GM19372 (cell line): ENCODE measurements around the gene CHIT1.

Experiments
- ATAC-seq: cut with Tn5 transposase; IDR thresholded peaks from one replicate; pipeline ENCODE4 v1.9.1; 2021; ENCODE audit warnings: mild to moderate bottlenecking, low read depth, moderate library complexity; ENCODE audit not compliant: unreplicated experiment

The CHIT1 gene

DNA sequence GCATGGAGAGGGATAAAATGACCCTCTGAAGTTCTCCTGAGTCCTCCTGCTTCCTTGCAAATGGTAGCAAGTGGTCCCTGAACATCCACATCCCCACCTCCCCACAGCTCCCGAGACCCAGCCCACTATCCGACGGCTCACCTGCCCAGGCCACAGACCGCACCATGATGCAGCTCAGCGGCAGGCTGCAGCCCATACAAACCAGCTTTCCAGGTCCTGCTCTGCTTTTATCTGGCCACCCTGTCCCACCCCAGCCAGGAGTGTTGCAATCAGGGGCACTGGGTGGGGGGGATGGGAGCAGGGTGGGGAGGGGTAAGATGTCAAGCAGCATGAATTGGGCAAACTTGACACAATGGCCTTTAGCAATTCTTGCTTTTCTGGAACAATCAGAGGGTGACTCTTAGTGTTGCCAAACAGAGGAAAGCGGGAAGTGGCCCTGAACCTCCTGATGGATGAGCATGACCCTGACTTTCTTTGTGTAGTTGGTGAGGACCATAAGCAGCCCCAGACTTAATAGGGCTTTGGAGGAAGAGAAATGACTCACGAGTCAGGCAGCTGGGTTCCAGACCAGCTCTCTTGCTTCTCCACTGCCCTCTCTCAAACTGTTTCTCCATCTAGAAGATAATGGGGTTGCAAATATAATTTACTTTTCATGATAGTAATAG, at the start of gene CHIT1:
CHIT1 (minus strand) TSS at position 203 of the 665 bp plus-strand sequence; CDS start at position 166, 37 bp downstream.
- ATAC-seq = no peak

GRCh38 chr1:203278885-203279406, 49.5 kb upstream of the CHIT1 start:
- no peak for ATAC-seq

DNA sequence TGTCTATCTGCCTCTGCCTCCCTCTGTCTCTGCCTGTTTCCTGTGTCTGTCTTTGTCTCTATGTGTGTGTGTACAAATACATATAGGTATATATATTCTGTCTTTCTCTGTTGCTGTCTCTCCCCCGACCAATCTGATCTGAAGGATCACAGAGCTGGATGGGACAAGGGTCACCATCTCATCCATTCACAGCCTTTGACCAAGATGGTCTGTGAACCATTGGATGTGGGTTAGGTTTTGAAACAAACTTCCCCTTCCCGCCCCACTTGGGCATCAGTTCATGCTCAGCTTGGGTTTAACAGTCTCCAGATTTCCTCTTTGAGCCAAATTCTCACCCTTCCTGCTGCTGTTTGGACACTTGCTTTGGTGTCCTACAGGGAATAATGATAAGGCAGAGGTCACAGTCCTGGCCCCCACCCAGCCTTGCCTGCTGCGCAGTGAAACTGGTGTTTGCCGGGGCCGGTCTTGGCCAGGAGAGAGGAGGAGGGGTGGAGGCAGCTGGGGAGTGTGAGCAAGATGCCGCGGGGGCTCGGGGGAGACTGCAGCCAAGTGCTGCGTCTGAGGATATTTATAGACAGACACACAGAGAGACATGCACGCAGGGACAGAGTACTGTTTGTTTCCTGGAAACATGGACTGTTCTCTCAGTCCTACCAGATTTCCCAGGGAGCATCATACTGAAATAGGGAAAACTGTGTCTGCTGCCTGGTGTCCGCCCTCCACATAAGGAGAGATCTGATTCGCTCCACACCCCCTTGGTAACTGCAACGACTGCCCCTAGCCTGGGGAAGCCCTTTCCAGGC, 48.8 kb upstream of the CHIT1 start:
- no peak for ATAC-seq

DNA sequence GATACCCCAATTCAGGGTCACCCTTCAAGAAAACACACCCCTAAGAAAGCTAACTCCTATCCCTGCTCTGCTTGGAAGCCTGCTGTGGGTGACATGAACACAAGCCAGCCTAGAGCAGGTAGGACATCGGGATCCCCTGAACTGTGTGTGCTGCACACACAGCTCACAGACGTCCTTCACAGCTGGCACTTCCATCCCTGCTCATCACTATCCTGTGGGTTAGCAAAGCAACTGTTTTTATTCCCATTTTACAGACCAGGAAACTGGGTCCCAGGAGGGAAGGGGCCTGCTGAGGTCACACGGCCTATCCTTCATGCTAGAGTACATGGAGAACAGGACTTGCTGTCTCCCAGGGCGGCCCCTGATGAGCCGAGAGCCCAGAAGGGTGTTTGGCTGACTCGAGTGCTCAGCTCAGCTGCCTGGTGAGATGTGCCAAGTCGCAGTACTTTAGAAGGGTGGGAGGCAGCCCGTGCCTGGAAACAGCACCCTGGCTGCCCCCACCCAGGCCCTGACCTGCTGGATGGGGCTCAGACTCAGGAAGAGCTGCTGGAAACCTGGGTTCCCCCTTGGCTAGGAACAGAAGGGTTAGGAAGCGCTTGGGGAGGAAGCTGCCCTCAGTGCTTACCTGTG, 47.6 kb upstream of the CHIT1 start:
- ATAC-seq = no peak

GRCh38 chr1:203276408-203276807, 46.9 kb upstream of the CHIT1 start:
- no peak for ATAC-seq

DNA sequence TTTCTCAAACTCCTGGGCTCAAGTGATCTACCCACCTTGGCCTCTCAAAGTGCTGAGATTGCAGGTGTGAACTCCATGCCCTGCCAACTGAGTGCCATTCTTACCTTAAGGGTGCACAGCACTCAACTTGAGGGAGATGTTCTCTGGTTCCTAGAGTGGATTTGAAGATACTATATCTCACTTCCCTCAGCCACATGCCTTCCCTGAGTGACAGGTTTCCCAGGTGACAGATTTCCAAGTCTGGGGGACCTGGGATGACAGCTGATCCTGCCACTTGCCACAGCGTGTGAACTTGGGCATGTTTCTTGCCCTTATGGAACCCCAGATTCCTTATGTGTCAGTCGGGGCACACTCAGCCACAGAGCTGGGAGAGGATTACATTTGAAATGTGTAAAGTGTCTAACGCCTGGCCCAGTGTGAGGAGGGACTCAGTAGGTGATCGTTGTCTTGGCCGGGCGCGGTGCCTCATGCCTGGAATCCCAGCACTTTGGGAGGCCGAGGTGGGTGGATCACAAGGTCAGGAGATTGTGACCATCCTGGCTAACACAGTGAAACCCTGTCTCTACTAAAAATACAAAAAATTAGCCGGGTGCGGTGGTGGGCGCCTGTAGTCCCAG, 46.3 kb upstream of the CHIT1 start:
- no peak for ATAC-seq

DNA sequence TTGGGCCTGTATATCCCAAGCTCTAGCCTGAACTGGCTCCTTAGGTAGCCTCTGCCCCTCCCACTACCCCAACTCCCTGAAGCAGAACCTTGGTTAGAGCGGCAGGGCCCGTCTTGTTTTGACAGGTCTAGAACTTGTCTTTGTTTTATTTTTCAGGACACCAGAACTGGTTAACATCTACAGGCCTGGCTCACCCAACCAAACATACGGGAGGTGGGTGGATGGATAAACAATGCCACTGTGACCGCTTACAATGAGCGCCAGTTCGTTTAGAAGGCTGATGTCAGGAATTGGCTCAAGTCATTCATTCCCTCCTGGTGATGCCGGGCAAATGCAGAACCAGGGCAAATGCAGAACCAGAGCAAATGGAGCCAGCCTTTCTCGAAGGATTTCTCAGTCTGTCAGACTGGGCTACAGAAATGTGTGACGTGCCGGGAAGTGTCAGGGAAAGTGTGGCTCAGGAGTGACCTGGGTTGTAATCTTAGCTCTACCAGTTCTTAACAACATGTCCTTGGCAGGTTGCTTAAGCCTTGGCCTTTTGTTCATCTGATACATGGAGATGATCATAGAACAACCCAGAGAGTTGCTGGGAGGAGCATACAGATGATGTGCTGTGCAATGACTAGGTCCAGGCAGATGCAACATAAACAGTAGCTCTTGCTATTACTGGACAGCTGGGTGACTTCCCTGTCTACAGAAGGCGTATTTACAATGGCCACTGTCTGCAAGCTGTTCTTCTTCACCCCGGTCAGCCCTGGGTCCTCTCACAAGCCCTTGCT, 45.3 kb upstream of the CHIT1 start:
- ATAC-seq = no peak

GRCh38 chr1:203273869-203274602, 44.6 kb upstream of the CHIT1 start:
- no peak for ATAC-seq

GRCh38 chr1:203273206-203273868, 43.9 kb upstream of the CHIT1 start:
- ATAC-seq = peak; percentile 60

GRCh38 chr1:203272633-203273205, 43.2 kb upstream of the CHIT1 start:
- ATAC-seq = no peak

GRCh38 chr1:203271962-203272632, 42.6 kb upstream of the CHIT1 start:
- no peak for ATAC-seq

GRCh38 chr1:203271018-203271743, 41.7 kb upstream of the CHIT1 start:
- ATAC-seq = peak; percentile 39

GRCh38 chr1:203270448-203270847, 41.0 kb upstream of the CHIT1 start:
- ATAC-seq = no peak

- ATAC-seq = no peak
Observed at GRCh38 chr1:203269654-203270020, 40.2 kb upstream of the CHIT1 start.

- no peak for ATAC-seq
Observed at GRCh38 chr1:203268901-203269653, 39.6 kb upstream of the CHIT1 start.

DNA sequence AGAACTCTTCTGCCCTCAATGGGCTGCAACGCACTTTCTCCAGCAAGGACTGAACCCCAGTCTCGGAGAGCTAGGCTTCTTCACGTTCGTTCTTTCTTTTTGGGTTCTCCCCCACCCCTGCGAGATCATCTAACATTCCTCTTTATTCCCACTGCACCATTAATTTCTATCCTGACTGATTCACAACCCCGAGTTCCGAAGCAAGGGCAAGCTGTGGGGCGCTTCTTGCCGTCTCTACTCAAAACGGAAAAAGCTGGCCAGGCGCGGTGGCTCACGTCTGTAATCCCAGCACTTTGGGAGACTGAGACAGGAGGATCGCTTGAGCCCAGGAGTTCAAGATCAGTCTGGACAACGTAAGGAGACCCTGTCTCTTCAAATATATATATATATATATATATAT, 38.4 kb upstream of the CHIT1 start:
- ATAC-seq = no peak
